ENCODE measurements around the gene TMEM62.

TMEM62 gene

GRCh38 chr15:43134157-43134635 is 810 bp downstream of the TMEM62 start:
- no peak for TF ChIP-seq CTCF (IDR thresholded peaks at IDR 0.05; ENCODE audit: extremely low read depth, missing control alignments)
- DNase-seq (ENCODE audit: low spot score), result peak; percentile 35

GRCh38 chr15:43135351-43135750 is 2.0 kb downstream of the TMEM62 start:
- DNase-seq (ENCODE audit: low spot score), result no peak
- TF ChIP-seq CTCF (IDR thresholded peaks at IDR 0.05; ENCODE audit: extremely low read depth, missing control alignments), result no peak

GRCh38 chr15:43143203-43143941 is 10.0 kb downstream of the TMEM62 start:
- DNase-seq (ENCODE audit: low spot score), result peak; percentile 49
- no peak for TF ChIP-seq CTCF (IDR thresholded peaks at IDR 0.05; ENCODE audit: extremely low read depth, missing control alignments)

GRCh38 chr15:43144512-43144911 is 11.1 kb downstream of the TMEM62 start:
- TF ChIP-seq CTCF (IDR thresholded peaks at IDR 0.05; ENCODE audit: extremely low read depth, missing control alignments), result no peak
- DNase-seq (ENCODE audit: low spot score), result peak; percentile 34

- DNase-seq (ENCODE audit: low spot score), result no peak
- TF ChIP-seq CTCF (IDR thresholded peaks at IDR 0.05; ENCODE audit: extremely low read depth, missing control alignments), result no peak
These were observed 12.8 kb downstream of the TMEM62 start for GRCh38 chr15:43146184-43146583.

- DNase-seq (ENCODE audit: low spot score), result no peak
- TF ChIP-seq CTCF (IDR thresholded peaks at IDR 0.05; ENCODE audit: extremely low read depth, missing control alignments), result no peak
These were observed 17.0 kb downstream of the TMEM62 start for GRCh38 chr15:43150191-43150929.

GRCh38 chr15:43151688-43152087 is 18.3 kb downstream of the TMEM62 start:
- no peak for TF ChIP-seq CTCF (IDR thresholded peaks at IDR 0.05; ENCODE audit: extremely low read depth, missing control alignments)
- no peak for DNase-seq (ENCODE audit: low spot score)

Measured in GM20000 (cell line).